Neural crest cell (in vitro differentiated cells): Measurements from ENCODE around the gene CDKN1A. TPM values are rescaled to one million over a fixed set of nuclear protein-coding genes. Genes with fewer than 3 reads are reported as not detected.
"Not testable (repeated sequence)": the region's sequence is repeated elsewhere in the genome, so short reads cannot be mapped to it uniquely, and the experiment has no call there.

Experiments
- DNase-seq: peaks from one replicate; pipeline ENCODE4 v3.0.0; 2021; ENCODE audit warnings: low read depth, mixed read lengths, low spot score
- H3K27ac Mint-ChIP-seq: one replicate; pipeline ENCODE4 v1.8.0; 2021; ENCODE audit warnings: mild to moderate bottlenecking, mixed read lengths; ENCODE audit not compliant: unreplicated experiment
- H3K27me3 Mint-ChIP-seq: 2 replicates; pipeline ENCODE4 v1.8.0; 2021; ENCODE audit warnings: low read depth, mild to moderate bottlenecking, mixed read lengths
- H3K36me3 Mint-ChIP-seq: 2 replicates; pipeline ENCODE4 v1.8.0; 2021; ENCODE audit warnings: low read depth, mild to moderate bottlenecking, mixed read lengths
- H3K4me1 Mint-ChIP-seq: 2 replicates; pipeline ENCODE4 v1.8.0; 2021; ENCODE audit warnings: mixed read lengths
- H3K4me3 Mint-ChIP-seq: one replicate; pipeline ENCODE4 v1.8.0; 2021; ENCODE audit warnings: mild to moderate bottlenecking, mixed read lengths
- H3K9me3 Mint-ChIP-seq: 2 replicates; pipeline ENCODE4 v1.8.0; 2021; ENCODE audit warnings: mixed read lengths
- CTCF ChIP-seq: fragments of 200-600 bp; sonication (generic); conservative IDR thresholded peaks from 2 replicates; pipeline ENCODE4 v1.5.0; 2021; ENCODE audit warnings: antibody characterized with exemption, mild to moderate bottlenecking
- total RNA-seq: library from RNA; stranded (reverse); gene quantifications from 2 replicates; pipeline ENCODE4 v1.2.1, GENCODE V29; 2021

CDKN1A gene
- total RNA-seq, 1 donor from 2014 or later, result 12.5 TPM

GRCh38 chr6:36720251-36721141 lies 42.0 kb downstream of the CDKN1A start:
- Mint-ChIP-seq H3K27me3 (peaks cover 6% of the 10 kb centered on the region), H3K9me3 (no peaks in the 10 kb centered on the region), H3K27ac (no peak overlapping the region), H3K4me1 (peaks cover 13% of the 10 kb centered on the region), H3K4me3 (no peak overlapping the region), H3K36me3 (no peaks in the 10 kb centered on the region)
- DNase-seq, result no peak
- TF ChIP-seq CTCF, result no peak

- no peak overlapping the region for H3K27ac Mint-ChIP-seq
- DNase-seq, result no peak
- H3K27me3 Mint-ChIP-seq, result peaks cover 6% of the 10 kb centered on the region
- TF ChIP-seq CTCF, result no peak
- H3K4me1 Mint-ChIP-seq, result peaks cover 19% of the 10 kb centered on the region
- H3K36me3 Mint-ChIP-seq, result no peaks in the 10 kb centered on the region
- no peaks in the 10 kb centered on the region for H3K9me3 Mint-ChIP-seq
- H3K4me3 Mint-ChIP-seq, result no peak overlapping the region
Observed at GRCh38 chr6:36721369-36722140, 43.0 kb downstream of the CDKN1A start.

- Mint-ChIP-seq H3K27ac (peak overlapping the region; percentile 27), H3K9me3 (no peaks in the 10 kb centered on the region)
Observed at GRCh38 chr6:36722365-36722764, 43.9 kb downstream of the CDKN1A start.

DNA sequence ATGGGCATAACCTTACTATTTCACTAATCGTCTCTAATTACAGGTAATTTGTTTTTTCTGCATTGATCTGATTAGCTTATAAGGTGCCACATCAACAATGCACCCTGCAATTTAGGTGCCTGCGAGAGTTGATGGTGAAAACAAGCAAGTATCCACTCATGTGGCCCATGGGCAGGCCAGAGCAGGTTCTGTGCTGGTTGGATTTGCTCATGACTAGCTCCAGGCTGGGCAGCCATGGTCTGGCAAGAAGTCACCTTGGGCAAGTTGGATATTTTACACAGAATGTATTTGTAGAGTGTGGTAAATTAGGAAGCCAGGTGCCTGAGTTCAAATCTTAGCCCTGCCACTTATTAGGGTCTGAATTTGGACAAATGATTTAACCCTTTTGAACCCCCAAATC lies 44.4 kb downstream of the CDKN1A start:
- no peak for DNase-seq
- TF ChIP-seq CTCF, result no peak
- H3K4me1 Mint-ChIP-seq, result peaks cover 25% of the 10 kb centered on the region
- no peaks in the 10 kb centered on the region for H3K36me3 Mint-ChIP-seq
- H3K27ac Mint-ChIP-seq, result no peak overlapping the region
- H3K27me3 Mint-ChIP-seq, result peaks cover 6% of the 10 kb centered on the region
- no peaks in the 10 kb centered on the region for H3K9me3 Mint-ChIP-seq
- no peak overlapping the region for H3K4me3 Mint-ChIP-seq

More at GRCh38 chr6:36722365-36722764, 43.9 kb downstream of the CDKN1A start:
- Mint-ChIP-seq H3K36me3 (no peaks in the 10 kb centered on the region), H3K4me3 (no peak overlapping the region), H3K27me3 (peaks cover 6% of the 10 kb centered on the region), H3K4me1 (peaks cover 21% of the 10 kb centered on the region)
- DNase-seq, result no peak
- TF ChIP-seq CTCF, result no peak

GRCh38 chr6:36723992-36724391 lies 45.5 kb downstream of the CDKN1A start:
- not testable (repeated sequence) for H3K36me3 Mint-ChIP-seq, H3K9me3 Mint-ChIP-seq, H3K27me3 Mint-ChIP-seq, H3K4me3 Mint-ChIP-seq, H3K27ac Mint-ChIP-seq, DNase-seq
- H3K4me1 Mint-ChIP-seq, result peaks cover 27% of the 10 kb centered on the region
